HG03469 (cell line): ENCODE measurements around the gene LAD1.

ENCODE experiments used
- ATAC-seq: cut with Tn5 transposase; IDR thresholded peaks from one replicate; pipeline ENCODE4 v1.9.1; 2021; ENCODE audit warnings: mild to moderate bottlenecking, moderate library complexity, moderate number of reproducible peaks; ENCODE audit not compliant: unreplicated experiment

LAD1 gene, protein sequence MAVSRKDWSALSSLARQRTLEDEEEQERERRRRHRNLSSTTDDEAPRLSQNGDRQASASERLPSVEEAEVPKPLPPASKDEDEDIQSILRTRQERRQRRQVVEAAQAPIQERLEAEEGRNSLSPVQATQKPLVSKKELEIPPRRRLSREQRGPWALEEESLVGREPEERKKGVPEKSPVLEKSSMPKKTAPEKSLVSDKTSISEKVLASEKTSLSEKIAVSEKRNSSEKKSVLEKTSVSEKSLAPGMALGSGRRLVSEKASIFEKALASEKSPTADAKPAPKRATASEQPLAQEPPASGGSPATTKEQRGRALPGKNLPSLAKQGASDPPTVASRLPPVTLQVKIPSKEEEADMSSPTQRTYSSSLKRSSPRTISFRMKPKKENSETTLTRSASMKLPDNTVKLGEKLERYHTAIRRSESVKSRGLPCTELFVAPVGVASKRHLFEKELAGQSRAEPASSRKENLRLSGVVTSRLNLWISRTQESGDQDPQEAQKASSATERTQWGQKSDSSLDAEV

DNA sequence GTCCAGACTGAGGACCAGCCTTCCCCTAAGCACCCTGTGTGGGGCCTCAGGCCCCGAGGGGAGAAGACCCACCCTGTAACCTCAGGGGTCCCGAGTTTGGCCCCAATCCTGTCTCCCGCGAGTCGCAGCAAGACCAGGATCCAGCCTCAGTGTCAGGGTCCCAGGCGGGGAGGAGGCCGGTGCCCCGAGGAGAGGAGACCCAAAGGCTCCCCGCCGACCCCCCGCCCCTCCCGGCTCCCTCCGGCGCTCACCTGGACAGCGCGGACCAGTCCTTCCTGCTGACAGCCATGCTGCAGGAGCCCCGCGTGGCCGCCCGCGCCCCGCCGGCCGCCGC is at the start of gene LAD1:
Gene LAD1, minus strand, starts transcription at position 307 of the 334 bp plus-strand sequence. Its CDS starts 18 bp downstream, at position 289.
- ATAC-seq: no peak

DNA sequence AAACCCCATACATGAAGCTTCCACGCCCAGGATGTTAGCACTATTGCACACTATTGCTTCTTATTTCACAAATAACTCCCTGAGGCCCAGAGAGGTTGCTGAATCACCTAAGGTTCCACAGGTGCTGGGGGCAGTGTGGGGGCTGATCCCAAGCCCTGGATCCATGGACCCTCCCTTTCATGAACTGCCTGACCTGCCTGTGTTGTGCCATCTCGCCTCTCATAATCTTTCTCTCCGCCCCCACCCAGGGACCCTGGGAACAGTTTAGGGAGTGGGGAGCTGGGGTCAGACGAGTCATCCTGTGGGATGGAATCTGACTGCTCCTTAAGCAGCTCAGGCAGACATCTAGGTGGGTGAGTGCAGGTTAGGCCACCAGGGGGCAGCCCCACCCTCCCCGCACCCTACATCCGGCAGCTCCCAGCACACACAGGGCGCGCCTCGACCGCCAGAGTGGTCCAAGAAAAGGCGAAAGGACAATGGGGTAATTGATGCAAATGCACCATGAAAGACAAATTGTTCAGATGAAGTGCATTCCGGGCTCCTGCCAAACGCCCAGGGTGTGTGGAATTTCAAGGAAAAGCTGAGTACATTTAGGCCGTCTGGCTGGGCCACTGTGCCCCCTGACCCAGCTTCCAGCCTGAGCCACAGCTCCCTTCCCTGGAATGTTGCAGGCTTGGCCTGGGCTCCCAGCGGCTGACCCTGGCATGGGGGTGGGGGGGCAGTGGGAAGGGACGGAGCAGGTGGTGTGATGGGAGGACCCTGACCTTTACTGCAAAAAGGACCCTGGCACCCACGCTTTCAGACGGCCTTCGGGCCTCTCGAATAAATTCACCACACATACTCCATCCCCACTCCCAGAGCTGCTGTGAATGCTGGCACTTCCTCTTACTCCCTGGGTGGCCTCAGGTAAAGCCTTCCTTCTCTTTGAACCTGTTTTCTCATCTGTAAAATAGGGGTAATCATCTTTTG is 49.1 kb upstream of the LAD1 start:
- ATAC-seq: peak; percentile 54

DNA sequence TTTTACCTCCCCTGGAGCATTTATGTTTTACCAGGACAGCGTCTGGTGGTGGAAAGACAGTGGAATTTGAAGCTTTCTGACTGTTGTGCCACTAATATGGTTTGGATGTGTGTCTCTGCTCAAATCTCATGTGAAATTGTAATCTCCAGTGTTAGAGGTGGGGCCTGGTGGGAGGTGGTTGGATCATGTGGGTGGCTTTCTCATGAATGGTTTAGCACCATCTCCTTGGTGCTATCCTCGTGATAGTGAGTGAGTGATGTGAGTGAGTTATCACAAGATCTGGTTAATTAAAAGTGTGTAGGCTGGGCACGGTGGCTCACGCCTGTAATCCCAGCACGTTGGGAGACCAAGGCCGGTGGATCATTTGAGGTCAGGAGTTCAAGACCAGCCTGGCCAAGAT is 46.2 kb upstream of the LAD1 start:
- ATAC-seq: no peak

GRCh38 chr1:201444792-201445191 is 45.7 kb upstream of the LAD1 start:
- no peak for ATAC-seq

DNA sequence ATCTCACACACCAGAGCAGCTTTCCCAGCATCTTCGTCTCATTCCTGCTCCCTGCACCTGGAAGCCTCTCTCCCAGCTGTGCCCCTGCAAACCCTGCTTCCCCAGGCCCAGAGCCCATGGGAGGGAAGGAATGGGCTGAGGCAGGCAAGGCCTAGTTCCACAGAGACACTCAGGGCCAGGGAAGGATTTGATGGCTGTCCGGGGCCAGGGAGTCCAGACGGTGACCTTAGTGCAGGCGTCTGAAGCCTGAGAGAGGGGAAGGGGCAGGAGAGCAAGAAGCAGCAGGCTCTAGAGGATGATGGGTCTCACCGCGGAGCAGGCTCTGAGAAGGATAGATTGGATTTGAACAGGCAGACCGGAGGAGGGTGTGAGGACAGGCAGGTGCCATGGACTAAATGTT is 44.6 kb upstream of the LAD1 start:
- ATAC-seq: no peak

DNA sequence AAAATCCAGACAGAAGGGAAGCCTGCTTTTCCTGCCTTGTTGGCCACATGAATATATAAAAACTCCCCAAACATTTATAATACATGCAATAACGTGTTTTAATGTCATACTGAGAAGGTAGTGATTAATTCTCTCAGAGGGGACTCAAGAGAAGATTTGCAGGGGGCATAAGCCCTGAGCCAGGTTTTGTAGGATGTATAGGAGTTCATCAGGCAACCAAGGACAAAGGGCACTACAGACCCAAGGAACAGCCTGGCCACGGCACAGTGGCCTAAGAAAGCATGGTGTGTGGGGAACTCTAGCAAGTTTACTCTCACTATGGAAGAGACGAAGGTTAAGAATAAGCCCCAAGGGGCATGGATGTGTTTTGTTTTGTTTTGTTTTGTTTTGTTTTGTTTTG is 37.8 kb upstream of the LAD1 start:
- ATAC-seq: no peak

DNA sequence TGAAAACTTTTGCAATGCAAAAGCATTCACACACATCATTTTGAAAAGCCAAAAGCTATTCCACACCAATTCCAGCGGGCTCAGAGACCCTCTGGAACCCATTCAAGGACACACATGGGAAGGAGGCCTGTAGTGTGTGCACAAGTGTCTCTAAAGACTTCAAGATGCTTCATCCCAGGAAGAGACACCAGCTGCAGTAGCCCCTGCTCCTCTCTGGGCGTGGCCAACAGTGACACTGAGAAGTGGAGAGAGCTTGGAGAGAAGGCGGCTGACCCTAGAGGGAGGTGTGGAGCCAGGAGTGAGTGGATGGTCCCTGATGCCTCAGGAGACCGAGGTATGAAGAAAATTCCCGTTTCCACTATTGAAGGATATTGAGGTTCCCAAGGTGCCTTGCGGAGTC is 37.3 kb upstream of the LAD1 start:
- no peak for ATAC-seq

GRCh38 chr1:201434266-201434665 is 35.1 kb upstream of the LAD1 start:
- ATAC-seq: no peak

DNA sequence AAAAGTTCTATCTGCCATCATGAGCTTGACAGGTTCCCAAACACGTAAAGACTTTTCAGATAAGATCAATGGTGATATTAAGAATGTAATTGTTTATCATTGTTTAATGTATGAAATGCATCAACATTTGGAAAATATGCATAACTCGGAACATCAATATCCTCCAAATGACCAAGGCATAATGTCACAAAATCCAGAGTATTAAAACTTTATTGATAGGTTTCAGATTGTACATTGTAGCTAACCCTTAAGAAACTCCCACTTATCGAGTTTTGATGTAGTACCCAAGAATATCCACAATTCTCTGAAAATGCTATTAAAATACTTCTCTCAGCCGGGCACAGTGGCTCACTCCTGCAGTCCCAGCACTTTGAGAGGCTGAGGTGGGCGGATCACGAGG is 34.5 kb upstream of the LAD1 start:
- ATAC-seq: no peak

DNA sequence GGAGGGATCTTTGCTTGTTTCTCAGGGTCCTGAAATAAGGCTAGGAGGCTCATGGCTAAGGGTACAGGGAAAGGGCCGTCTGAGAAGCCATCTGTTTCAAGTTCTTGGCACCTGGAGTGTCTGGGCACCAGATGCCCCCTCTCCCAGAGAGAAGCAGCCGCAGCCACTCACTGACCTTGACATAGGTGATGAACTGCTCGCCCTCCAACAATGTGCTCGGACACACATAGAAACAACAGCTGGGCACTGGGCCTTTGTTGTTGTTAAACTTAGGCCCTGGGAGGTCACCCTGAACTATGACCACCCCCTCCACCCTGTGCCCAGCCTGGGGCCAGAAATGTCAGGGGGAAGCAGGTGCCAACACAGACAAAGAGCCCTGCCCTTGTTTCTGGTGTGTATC is 31.7 kb upstream of the LAD1 start:
- ATAC-seq: no peak

GRCh38 chr1:201429736-201430501 is 30.8 kb upstream of the LAD1 start:
- no peak for ATAC-seq

DNA sequence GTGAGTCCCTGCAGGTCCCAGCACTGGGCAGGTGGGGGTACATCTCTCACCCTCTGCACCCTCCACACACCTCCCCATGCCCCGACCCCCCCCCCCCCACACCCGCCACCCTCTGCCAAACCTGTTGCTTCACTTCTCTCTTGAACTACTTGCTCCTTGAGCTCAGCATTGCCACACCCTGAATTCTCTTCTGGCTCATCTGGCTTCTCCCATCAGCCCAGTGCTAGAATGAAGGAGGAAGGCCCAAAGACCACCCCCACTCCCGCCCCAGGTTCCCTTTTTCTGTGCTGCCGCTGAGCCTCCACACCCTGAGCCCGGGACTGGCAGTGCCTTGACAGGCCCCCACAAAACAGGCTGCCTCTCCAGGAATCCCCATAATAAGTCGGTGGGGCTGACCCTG is 28.8 kb upstream of the LAD1 start:
- ATAC-seq: no peak

DNA sequence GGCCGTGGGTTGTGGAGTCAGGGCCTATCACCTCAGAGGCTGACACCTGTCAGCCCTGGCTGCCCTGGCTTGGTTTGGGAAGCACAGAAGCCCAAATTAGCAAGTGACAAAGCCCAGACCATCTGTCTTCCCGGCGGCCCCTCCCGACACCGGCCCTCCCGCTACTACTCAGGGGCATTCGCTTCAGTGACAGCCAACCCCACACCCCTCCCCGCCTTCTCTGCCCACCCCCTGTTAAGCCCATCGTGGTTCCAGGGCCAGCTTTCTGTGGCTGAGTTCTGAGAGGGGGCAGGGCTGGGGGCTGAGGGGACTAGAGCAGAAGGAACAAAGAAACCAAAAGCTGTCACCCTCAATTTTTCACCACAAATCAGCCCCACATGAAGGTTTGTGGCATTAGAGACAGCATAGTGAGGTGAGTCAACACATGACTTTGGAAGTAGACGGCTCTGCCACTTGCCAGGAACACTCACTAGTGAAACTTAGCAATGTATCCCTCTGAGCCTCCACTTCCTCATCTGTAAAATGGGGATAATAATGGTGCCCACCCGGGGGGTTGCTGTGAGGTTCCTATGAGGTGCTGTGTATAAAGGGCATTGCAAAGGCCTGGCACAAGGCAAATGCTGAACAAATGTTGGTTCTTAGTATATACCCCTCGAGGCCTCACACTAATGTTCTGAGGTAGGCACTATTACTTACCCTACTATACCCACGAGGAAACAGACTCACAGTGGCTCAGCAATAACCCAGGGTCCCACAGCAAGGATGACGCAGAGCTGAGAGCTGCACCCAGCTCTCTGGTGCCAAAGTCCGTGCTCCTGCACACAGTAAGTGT is 27.6 kb upstream of the LAD1 start:
- ATAC-seq: no peak

DNA sequence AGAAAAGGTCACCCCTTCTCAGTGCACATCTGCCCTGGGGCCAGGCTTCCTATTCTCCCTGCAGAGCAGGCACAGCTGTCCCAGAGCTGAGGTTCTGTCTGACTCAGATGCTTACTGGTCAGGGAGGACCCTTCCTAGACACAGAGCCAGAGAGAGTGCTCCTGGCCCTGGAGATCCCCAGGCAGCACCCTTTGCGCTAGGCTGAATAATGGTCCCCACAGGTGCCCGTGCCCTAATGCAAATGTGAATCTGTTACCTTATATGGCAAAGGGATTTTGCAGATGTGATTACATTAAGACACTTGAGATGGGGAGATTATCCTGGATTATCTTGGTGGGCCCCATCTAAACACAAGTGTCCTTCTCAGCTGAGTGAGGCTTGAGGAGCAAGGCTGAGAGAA is 25.0 kb upstream of the LAD1 start:
- no peak for ATAC-seq

- no peak for ATAC-seq
These were observed 24.5 kb upstream of the LAD1 start for GRCh38 chr1:201423655-201424054.

DNA sequence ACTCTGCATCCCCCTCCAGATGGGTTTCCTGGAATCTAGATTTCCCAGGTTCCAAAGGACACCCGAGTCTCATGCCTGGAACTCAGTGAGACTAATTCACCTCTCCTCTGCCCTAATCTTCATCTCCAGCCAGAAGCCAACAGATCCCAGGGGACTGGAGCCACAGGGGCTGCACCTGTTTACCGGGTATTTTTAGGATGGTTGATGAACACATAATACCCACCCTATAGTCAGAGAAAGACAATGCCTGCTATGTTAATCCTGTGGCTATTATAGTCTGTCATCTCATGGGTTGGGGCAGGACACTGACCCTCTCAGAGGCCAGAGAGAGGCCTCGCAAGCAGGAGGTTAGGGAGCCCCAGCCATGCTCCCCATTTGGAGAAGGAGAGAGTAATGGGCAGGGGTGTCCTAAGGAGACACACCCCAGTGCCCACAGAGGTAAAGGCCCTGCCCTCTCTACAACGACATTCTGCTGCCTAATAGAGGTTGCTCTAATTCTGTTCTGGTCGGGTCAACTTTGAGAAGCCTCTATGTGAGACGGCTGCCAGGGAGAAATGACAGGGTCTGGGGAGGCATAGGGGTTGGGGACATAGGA is 23.4 kb upstream of the LAD1 start:
- ATAC-seq: no peak

DNA sequence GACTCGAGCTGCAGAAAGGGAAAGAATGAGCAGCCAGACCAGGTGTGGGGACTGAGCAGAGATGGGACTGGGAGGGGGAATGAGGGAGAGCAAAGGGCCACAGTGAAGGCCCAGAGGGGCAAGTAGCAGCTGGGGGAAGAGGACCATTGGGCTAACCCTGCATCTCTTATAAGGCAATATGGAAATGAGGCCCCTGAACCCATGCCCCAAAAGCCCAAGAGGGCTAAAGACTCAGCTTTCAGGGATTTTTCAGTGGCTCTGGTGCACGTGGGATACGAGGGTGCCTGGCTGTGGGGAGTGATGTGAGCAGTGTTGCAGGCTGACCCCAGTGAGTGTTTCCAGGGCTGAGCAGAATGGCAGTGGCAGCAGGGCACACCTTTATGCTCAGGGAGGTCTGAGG is 22.9 kb upstream of the LAD1 start:
- no peak for ATAC-seq

- ATAC-seq: no peak
These were observed 21.9 kb upstream of the LAD1 start for GRCh38 chr1:201421041-201421440.

DNA sequence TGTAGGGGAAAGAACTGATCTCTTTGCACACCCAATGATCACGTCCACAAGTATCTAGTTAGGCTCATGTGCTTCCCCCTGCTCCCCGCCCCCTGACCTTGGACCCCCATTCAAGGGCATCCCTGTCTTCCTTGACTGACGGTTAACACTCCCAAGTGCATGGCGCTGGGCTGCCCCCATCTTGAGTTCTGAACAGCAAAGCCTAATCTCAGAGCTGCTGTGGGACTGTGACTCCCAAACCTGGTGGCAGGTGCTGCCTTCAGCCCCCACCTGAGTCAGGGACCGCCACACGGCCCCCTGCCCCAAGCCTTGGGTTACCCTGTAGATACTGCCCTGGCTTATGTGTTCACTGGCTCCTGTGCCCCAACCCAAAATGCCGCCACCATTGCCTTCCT is 21.5 kb upstream of the LAD1 start:
- ATAC-seq: no peak
